Ovary (tissue), 3 donors: ENCODE measurements around the gene PAK1.

Experiments
- EP300 ChIP-seq: sonication (generic); formaldehyde crosslinking; IDR thresholded peaks from one replicate; pipeline ENCODE4 v1.6.1; 2017; ENCODE audit warnings: antibody characterized with exemption
- POLR2A ChIP-seq: fragments of 450-650 bp; IDR thresholded peaks from one replicate; pipeline ENCODE4 v1.6.1; 2017; ENCODE audit warnings: antibody characterized with exemption, mild to moderate bottlenecking, moderate library complexity
- TF ChIP-seq, protein P1 (sequence below), 3 donors: fragments of 450-650 bp in 2 of 3; fragments of 200-600 bp in 1 of 3; IDR thresholded peaks; one replicate each; pipeline versions ENCODE4 v1.5.1 to v1.8.0; 2016 to 2022; ENCODE audit warnings: antibody characterized with exemption in 3 of 3, mild to moderate bottlenecking in 1 of 3
- donor health status: DM: no; HTN: no; CAD: no.

- TF ChIP-seq, protein P1, sequence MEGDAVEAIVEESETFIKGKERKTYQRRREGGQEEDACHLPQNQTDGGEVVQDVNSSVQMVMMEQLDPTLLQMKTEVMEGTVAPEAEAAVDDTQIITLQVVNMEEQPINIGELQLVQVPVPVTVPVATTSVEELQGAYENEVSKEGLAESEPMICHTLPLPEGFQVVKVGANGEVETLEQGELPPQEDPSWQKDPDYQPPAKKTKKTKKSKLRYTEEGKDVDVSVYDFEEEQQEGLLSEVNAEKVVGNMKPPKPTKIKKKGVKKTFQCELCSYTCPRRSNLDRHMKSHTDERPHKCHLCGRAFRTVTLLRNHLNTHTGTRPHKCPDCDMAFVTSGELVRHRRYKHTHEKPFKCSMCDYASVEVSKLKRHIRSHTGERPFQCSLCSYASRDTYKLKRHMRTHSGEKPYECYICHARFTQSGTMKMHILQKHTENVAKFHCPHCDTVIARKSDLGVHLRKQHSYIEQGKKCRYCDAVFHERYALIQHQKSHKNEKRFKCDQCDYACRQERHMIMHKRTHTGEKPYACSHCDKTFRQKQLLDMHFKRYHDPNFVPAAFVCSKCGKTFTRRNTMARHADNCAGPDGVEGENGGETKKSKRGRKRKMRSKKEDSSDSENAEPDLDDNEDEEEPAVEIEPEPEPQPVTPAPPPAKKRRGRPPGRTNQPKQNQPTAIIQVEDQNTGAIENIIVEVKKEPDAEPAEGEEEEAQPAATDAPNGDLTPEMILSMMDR (IDR thresholded peaks at IDR 0.05), result no peak
- TF ChIP-seq POLR2A (no peak), EP300 (no peak)
Measured at GRCh38 chr11:77392842-77393241, 81.1 kb downstream of the PAK1 start.
